ENCODE measurements around the gene EDN1.

EDN1 gene

DNA sequence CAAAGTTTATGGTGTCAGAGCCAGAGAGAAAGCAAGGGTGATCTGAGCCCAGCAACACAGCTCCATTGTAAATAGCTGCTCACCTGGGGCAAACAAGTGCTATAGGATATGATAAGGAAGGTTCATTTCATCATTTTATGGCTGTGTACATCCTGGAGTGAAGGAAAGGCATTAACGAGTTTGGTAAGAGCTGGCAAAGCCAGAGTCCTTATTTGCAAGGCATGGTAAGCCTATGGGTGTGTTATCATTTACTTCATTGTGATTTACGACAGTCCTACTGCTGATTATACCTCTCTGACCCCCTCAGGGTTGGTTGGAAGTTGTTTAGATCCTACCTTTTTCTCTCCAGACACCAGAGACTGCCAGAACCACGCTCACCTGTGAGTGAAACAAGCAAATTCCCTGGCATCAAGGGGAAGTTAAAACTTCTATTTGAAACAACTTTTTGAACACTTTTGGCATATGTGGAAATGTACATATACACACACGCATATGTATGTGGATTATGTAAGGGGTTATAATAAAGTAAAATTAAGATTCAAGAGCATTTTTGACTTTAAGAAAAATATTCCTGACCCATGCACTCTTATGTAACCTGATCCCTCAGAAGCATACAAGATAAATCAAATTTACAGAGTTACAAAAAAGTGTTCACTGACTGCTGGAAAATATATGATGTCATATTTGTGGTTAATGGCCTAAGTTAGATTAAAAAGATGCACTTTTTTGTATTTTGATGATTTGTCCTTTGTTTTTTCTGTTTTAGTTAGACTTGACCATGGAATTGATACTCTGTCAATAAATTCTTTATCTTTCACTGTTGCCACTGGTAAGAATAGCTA is 40.4 kb upstream of the EDN1 start:
- Histone ChIP-seq H3K4me3 (no peak overlapping the region), H3K27ac (no peak overlapping the region)
- TF ChIP-seq, protein P1, sequence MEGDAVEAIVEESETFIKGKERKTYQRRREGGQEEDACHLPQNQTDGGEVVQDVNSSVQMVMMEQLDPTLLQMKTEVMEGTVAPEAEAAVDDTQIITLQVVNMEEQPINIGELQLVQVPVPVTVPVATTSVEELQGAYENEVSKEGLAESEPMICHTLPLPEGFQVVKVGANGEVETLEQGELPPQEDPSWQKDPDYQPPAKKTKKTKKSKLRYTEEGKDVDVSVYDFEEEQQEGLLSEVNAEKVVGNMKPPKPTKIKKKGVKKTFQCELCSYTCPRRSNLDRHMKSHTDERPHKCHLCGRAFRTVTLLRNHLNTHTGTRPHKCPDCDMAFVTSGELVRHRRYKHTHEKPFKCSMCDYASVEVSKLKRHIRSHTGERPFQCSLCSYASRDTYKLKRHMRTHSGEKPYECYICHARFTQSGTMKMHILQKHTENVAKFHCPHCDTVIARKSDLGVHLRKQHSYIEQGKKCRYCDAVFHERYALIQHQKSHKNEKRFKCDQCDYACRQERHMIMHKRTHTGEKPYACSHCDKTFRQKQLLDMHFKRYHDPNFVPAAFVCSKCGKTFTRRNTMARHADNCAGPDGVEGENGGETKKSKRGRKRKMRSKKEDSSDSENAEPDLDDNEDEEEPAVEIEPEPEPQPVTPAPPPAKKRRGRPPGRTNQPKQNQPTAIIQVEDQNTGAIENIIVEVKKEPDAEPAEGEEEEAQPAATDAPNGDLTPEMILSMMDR (IDR thresholded peaks at IDR 0.05): no peak
- no peak for DNase-seq (ENCODE audit: low spot score)

DNA sequence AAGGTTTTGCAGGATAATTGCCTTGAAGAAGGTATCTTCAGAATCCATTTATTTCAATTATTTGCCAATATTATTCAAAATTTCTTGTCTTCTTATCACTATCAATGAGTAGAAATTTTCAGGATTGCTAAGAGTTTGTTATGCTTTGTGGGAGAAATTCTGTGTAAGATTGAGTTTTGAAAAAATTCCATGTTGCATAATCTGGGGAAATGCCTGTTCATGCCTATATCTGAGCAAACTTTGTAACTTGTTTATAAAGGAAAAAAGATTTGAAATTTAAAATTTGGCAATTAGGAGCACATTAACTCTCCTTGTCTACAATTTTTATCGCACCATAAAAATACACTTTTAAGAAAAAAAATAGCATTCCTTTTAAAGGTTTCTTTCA is 39.8 kb upstream of the EDN1 start:
- H3K4me3 ChIP-seq: no peak overlapping the region
- H3K27ac ChIP-seq: no peak overlapping the region
- TF ChIP-seq, protein P1 (IDR thresholded peaks at IDR 0.05): no peak
- DNase-seq (ENCODE audit: low spot score): no peak

DNA sequence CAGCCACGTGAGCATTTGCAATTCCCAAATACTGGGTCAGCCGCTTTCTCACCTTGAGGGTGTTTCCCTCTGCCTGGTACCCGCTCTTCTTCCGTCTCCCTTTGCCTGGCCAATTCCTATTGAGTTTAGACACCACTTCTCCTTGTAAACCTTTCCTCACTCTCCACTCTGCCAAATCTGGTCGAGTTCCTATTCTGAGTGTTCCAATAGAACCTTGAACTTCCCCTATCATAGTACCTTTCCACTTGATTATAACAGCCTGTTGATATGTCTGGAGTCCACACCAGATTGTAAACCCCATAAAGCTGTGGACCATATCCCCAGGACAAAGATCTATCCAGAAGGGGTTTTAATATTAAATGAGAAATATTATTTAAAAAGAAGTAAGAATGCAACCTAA is 36.0 kb upstream of the EDN1 start:
- TF ChIP-seq, protein P1 (IDR thresholded peaks at IDR 0.05): no peak
- no peak for DNase-seq (ENCODE audit: low spot score)
- Histone ChIP-seq H3K27ac (no peak overlapping the region), H3K4me3 (no peak overlapping the region)

DNA sequence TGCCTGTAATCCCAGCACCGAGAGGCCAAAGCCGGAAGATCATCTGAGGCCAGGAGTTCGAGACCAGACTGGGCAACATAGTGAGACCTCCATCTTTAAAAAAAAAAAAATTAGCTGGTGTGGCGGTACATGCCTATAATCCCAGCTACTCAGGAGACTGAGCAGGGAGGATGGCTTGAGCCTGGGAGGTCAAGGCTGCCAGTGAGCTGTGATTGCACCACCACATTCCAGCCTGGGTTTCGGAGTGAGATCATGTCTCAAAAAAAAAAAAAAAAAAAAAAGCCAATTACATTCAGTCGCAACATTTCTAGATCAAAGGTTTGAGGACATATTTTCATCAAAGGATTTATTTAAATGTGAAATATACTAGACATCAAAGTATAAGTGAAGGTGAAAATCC is 32.0 kb upstream of the EDN1 start:
- DNase-seq (ENCODE audit: low spot score): no peak
- Histone ChIP-seq H3K27ac (no peak overlapping the region), H3K4me3 (no peak overlapping the region)
- TF ChIP-seq, protein P1 (IDR thresholded peaks at IDR 0.05): no peak

DNA sequence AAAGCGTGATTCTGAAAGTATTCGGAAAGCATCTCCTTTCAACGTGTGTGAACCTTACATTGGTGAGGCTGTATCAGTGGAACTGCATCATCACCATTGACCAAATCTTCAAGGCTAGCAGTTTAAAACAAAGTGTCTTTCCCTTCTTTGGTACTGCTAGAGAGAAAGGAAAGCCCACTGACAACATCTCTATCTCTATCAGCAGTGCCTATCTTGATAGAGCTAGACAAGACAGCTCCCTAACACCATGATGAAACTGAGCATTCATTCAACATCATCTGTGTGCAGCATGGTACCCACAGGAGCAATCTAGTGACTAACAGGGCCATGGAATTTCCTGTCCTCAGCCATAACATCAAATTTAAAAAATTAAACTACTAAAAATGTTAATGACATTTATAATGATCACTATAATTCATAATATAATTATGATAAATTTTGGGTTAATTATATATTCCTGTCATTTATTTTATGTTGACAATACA is 31.5 kb upstream of the EDN1 start:
- Histone ChIP-seq H3K4me3 (no peak overlapping the region), H3K27ac (no peak overlapping the region)
- TF ChIP-seq, protein P1 (IDR thresholded peaks at IDR 0.05): no peak
- DNase-seq (ENCODE audit: low spot score): no peak

DNA sequence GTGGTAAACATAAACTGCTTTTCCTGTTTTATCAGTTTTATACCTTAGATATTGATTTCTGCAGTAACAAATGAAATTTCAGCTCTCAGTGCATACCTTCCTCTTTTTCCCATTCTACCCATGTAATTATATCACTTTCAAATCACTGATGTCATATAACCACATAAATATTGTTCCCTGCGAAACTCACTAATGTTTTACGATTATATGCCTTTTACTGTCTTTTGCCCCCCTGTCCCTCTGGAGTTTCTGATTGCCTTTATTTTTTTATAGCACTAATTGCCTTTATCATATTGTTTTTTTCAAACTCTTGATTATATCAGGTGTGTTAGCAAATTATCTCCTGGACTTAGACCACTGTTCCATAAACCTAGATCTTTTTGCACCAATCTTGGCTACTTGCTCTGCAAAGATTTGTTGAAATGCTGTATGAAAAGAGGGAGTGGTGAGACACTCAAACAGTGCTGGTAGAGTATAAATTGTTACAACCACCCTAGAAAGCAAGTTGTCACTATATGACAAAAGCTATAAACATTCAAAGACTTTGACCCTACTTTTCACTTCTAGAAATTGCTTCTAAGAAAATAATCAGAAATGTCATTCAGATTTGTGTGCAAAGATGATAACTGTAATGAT is 29.6 kb upstream of the EDN1 start:
- no peak for DNase-seq (ENCODE audit: low spot score)
- Histone ChIP-seq H3K27ac (no peak overlapping the region), H3K4me3 (no peak overlapping the region)
- TF ChIP-seq, protein P1 (IDR thresholded peaks at IDR 0.05): no peak

DNA sequence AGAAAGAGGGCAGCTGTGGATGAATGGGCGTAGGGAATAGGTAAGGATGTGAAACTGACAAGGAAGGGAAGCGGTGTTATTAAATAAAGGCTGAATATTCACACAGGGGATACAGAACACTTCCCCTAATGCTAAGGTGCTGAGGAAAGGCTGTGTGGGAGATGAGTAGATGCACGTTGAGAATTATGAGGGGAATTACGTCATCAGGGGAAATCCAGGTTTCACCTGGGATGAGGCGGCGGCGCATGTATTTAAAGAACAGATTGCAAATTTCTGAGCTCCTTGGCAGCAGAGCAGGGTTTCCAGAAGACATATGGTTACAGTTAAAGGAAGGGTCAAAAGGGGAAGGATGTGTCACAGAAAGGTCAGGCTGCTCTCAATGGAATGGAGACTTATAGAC is 28.7 kb upstream of the EDN1 start:
- Histone ChIP-seq H3K4me3 (no peak overlapping the region), H3K27ac (no peak overlapping the region)
- DNase-seq (ENCODE audit: low spot score): no peak
- TF ChIP-seq, protein P1 (IDR thresholded peaks at IDR 0.05): no peak
